ENCODE results near the gene KIAA1671. TPM values are rescaled to one million over a fixed set of nuclear protein-coding genes. Genes with fewer than 3 reads are reported as not detected.
A peak's percentile ranks its signal among the peaks of the same experiment; 100 is the strongest.

Gene KIAA1671
- total RNA-seq, 2 donors from 2014 or later = 82.5 to 94.3 TPM

DNA sequence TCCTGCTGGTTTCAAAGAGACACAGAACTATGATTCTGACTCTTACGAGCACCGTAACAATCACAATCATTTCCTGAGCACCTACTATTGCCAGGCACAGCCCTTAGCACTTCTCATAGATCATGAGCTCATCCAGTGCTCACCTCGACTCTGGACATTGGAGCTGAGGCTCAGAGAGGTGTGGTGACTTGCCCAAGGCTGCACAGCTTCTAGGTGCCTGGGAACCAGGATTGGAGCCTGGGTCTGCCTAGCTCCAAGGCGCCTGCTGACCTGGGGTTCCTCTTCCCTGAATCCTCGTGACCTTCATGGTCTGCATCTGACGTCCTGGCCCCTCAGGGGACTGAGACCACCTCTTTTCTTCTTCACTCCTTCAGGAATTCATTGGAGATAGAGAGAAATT, 196.5 kb downstream of the KIAA1671 start:
- H3K4me3 ChIP-seq = no peak overlapping the region
- H3K36me3 ChIP-seq = no peaks in the 10 kb centered on the region
- H3K9ac ChIP-seq (ENCODE audit: low read depth in 2 of 2, low read length in 2 of 2) = peak overlapping the region in 1 of 2 donors; percentile 77
- no peaks in the 10 kb centered on the region for H3K9me3 ChIP-seq
- no peak for DNase-seq
- TF ChIP-seq CTCF (IDR thresholded peaks at IDR 0.05) = no peak
- H3K4me1 ChIP-seq = peaks cover 5% of the 10 kb centered on the region
- intact Hi-C loops (cut with DNase I) = no loop called here
- H3K27me3 ChIP-seq = no peaks in the 10 kb centered on the region
- H3K27ac ChIP-seq = no peak overlapping the region

DNA sequence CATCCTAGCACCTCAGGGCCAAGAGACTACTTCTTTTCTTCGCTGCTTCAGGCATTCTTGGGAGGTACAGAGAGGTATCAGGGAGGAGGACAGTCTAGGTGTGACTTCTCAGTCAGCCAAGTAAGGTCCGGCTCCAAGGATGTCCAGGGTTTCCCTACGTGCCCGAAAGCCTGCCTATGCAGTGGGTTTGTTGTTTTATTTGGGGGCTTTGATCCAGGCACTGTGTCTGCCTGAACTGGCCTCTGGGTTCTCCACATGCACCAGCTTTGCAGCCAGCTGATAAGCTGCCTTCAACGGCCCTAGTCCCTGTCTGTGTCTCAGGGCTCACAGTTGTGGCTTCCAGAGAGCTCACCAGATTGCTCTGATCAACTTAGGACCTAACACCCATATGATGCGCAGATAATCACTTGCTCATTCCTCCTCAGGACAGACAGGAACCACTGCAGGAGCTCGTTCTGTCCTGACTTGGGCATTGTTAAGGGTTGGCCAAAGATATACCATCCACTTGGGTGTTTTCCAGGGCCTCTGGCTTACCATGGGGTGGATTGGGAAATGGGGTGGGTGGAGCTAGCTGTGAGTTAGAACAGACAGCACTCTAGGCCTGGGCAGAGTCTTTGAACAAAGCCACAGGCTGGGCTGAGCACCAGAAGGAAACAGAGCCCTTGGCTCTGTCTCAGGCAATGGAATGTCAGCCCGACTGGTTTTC, 201.6 kb downstream of the KIAA1671 start:
- H3K27me3 ChIP-seq = no peaks in the 10 kb centered on the region
- TF ChIP-seq CTCF (IDR thresholded peaks at IDR 0.05) = no peak
- DNase-seq = peak; percentile 78
- no peaks in the 10 kb centered on the region for H3K36me3 ChIP-seq
- intact Hi-C loops (cut with DNase I) = no loop called here
- H3K4me1 ChIP-seq = no peaks in the 10 kb centered on the region
- peak overlapping the region in 1 of 2 donors; percentile 21 for H3K9ac ChIP-seq (ENCODE audit: low read depth in 2 of 2, low read length in 2 of 2)
- H3K9me3 ChIP-seq = no peaks in the 10 kb centered on the region
- H3K4me3 ChIP-seq = no peak overlapping the region
- no peak overlapping the region for H3K27ac ChIP-seq

GRCh38 chr22:25154667-25154999, 202.1 kb downstream of the KIAA1671 start:
- Histone ChIP-seq H3K36me3 (no peaks in the 10 kb centered on the region), H3K9me3 (no peaks in the 10 kb centered on the region), H3K27ac (no peak overlapping the region), H3K4me1 (no peaks in the 10 kb centered on the region), H3K27me3 (no peaks in the 10 kb centered on the region), H3K9ac (ENCODE audit: low read depth in 2 of 2, low read length in 2 of 2) (peak overlapping the region in 1 of 2 donors; percentile 21), H3K4me3 (no peak overlapping the region)
- no peak for TF ChIP-seq CTCF (IDR thresholded peaks at IDR 0.05)
- no peak for DNase-seq
- intact Hi-C loops (cut with DNase I) = no loop called here

DNA sequence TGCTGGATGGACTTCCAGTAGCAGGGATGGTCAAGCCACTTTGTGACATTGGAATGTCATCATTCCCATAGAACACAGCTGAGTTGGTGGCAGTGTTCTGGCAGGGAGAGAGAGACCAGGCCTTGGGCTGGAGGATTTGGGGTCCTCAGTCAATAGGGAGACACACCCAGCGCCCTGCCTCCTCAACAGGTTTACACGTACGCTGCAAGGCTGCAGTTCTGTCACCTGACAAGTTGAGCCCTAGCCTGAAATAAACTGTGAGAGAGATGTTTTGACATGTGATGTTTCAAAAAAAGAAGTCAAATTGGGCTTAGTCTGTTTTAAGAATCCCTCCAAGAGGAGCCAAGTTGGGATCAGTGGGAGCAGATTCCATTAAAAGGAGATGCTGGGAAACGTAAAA, 204.2 kb downstream of the KIAA1671 start:
- no peaks in the 10 kb centered on the region for H3K27me3 ChIP-seq
- H3K36me3 ChIP-seq = no peaks in the 10 kb centered on the region
- DNase-seq = no peak
- no peaks in the 10 kb centered on the region for H3K4me1 ChIP-seq
- no peak overlapping the region for H3K4me3 ChIP-seq
- no peak overlapping the region for H3K9ac ChIP-seq (ENCODE audit: low read depth in 2 of 2, low read length in 2 of 2)
- no peak overlapping the region for H3K27ac ChIP-seq
- H3K9me3 ChIP-seq = no peaks in the 10 kb centered on the region
- intact Hi-C loops (cut with DNase I) = no loop called here
- TF ChIP-seq CTCF (IDR thresholded peaks at IDR 0.05) = no peak

- Histone ChIP-seq H3K36me3 (no peaks in the 10 kb centered on the region), H3K4me3 (no peak overlapping the region), H3K9ac (ENCODE audit: low read depth in 2 of 2, low read length in 2 of 2) (no peak overlapping the region), H3K27me3 (no peaks in the 10 kb centered on the region), H3K9me3 (no peaks in the 10 kb centered on the region), H3K4me1 (no peaks in the 10 kb centered on the region), H3K27ac (no peak overlapping the region)
- TF ChIP-seq CTCF (IDR thresholded peaks at IDR 0.05) = no peak
- intact Hi-C loops (cut with DNase I) = no loop called here
- DNase-seq = no peak
These were observed 206.5 kb downstream of the KIAA1671 start for GRCh38 chr22:25159028-25159427.

Measured in colonic mucosa (tissue), 4 donors.